Smooth muscle cell (in vitro differentiated cells): ENCODE data around the gene SLC1A3. TPM values are rescaled to one million over a fixed set of nuclear protein-coding genes. Genes with fewer than 3 reads are reported as not detected.

Experiments used
- DNase-seq: peaks from one replicate; lab custom pipeline; 2025; ENCODE audit not compliant: unreplicated experiment; lab: John Stamatoyannopoulos, UW
- H2AFZ ChIP-seq: fragments of 200-600 bp; sonication (generic); 2 replicates; pipeline ENCODE4 v1.6.0; 2016; ENCODE audit warnings: antibody characterized with exemption, low read depth, mild to moderate bottlenecking
- H3F3A ChIP-seq: fragments of 200-600 bp; sonication (generic); 2 replicates; pipeline ENCODE4 v1.6.0; 2017; ENCODE audit warnings: antibody characterized with exemption, low read depth
- H3K27ac ChIP-seq: fragments of 200-600 bp; sonication (generic); 2 replicates; pipeline ENCODE4 v1.5.1; 2016; ENCODE audit warnings: low read depth, mild to moderate bottlenecking
- H3K27me3 ChIP-seq: fragments of 200-600 bp; sonication (generic); 2 replicates; pipeline ENCODE4 v1.6.1; 2016; ENCODE audit warnings: low read depth, mild to moderate bottlenecking
- H3K36me3 ChIP-seq: fragments of 200-600 bp; sonication (generic); 2 replicates; pipeline ENCODE4 v1.5.1; 2016; ENCODE audit warnings: low read depth
- H3K4me1 ChIP-seq: fragments of 200-600 bp; sonication (generic); 2 replicates; pipeline ENCODE4 v1.5.1; 2016; ENCODE audit warnings: low read depth
- H3K4me2 ChIP-seq: fragments of 200-600 bp; sonication (generic); 2 replicates; pipeline ENCODE4 v1.6.0; 2016; ENCODE audit warnings: mild to moderate bottlenecking
- H3K4me3 ChIP-seq: fragments of 200-600 bp; sonication (generic); 2 replicates; pipeline ENCODE4 v1.5.1; 2016; ENCODE audit warnings: mild to moderate bottlenecking
- H3K79me2 ChIP-seq: fragments of 200-600 bp; sonication (generic); 2 replicates; pipeline ENCODE4 v1.6.0; 2016; ENCODE audit warnings: low read depth, mild to moderate bottlenecking
- H3K9ac ChIP-seq: fragments of 200-600 bp; sonication (generic); 2 replicates; pipeline ENCODE4 v1.6.0; 2016; ENCODE audit warnings: low read depth
- H3K9me3 ChIP-seq: fragments of 200-600 bp; sonication (generic); replicated peaks from 2 replicates; pipeline ENCODE4 v1.5.1; 2016; ENCODE audit warnings: low read depth
- H4K20me1 ChIP-seq: fragments of 200-600 bp; sonication (generic); 2 replicates; pipeline ENCODE4 v1.6.0; 2016; ENCODE audit warnings: low read depth
- WGBS: methylation state at CpG from one replicate; pipeline ENCODE4 v1.1.7; 2016; ENCODE audit warnings: low lambda C conversion rate; 5-methylcytosine and 5-hydroxymethylcytosine counted together
- polyA plus RNA-seq: library from polyadenylated mRNA; unstranded; fragments of >200 nt; fragmentation: Nextera tagmentation; extraction: Ambion mirVana; gene quantifications from 2 replicates; pipeline ENCODE4 v1.2.1, GENCODE V29; 2016
- total RNA-seq: library from RNA; depleted of rRNA; stranded (reverse); fragments of >200 nt; gene quantifications from 2 replicates; pipeline ENCODE4 v1.2.3, GENCODE V29; 2014
- TF ChIP-seq, protein P1 (sequence below): fragments of 200-600 bp; sonication (generic); IDR thresholded peaks from 2 replicates; pipeline ENCODE4 v1.5.1; 2017; ENCODE audit warnings: borderline replicate concordance, mild to moderate bottlenecking, antibody characterized with exemption; ENCODE audit not compliant: insufficient read depth, poor library complexity, severe bottlenecking

Gene SLC1A3
- total and polyA plus RNA-seq, 2 experiments from 2014 or later: 2.1 to 6.8 TPM

DNA sequence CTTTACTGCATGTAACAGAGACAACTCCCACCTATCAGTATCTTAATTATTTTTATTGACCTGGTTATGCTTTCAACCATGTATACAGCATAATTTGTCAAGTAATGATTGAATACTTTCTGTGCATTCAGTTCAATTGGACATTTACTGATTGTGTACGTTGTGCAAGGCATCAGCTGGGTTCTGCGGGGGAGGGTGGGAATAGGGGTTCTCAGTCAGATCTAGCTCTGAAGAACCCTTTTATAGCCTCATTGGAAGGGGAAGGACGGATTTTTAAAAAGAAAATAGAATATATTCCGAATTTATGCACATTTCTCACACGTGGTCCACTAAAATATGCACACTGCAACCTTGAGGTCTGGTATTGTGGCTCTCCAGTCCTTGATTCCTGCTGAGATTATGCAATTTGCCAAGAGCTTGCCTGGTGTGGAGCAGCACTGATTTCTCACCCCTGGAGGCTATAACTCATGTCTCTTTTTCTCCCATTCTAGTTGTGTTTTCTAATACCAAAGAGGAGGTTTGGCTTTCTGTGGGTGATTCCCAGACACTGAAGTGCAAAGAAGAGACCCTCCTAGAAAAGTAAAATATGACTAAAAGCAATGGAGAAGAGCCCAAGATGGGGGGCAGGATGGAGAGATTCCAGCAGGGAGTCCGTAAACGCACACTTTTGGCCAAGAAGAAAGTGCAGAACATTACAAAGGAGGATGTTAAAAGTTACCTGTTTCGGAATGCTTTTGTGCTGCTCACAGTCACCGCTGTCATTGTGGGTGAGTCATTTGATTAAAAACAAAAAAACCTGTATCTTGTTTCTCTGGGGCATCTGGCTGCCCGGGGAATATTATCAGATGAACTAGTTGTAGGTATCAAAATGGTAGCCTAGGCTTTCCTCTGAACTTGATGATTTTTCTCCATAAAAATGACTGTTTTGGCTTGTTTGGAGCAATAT, 1.7 kb downstream of the SLC1A3 start:
- no peaks in the 10 kb centered on the region for H3K27me3 ChIP-seq
- H3K4me1 ChIP-seq: peaks cover 36% of the 10 kb centered on the region
- H3K4me2 ChIP-seq: peak overlapping the region; percentile 90
- H3K79me2 ChIP-seq: peaks cover 9% of the 10 kb centered on the region
- peak overlapping the region; percentile 88 for H3K27ac ChIP-seq
- peak overlapping the region; percentile 58 for H3K4me3 ChIP-seq
- TF ChIP-seq, protein P1, sequence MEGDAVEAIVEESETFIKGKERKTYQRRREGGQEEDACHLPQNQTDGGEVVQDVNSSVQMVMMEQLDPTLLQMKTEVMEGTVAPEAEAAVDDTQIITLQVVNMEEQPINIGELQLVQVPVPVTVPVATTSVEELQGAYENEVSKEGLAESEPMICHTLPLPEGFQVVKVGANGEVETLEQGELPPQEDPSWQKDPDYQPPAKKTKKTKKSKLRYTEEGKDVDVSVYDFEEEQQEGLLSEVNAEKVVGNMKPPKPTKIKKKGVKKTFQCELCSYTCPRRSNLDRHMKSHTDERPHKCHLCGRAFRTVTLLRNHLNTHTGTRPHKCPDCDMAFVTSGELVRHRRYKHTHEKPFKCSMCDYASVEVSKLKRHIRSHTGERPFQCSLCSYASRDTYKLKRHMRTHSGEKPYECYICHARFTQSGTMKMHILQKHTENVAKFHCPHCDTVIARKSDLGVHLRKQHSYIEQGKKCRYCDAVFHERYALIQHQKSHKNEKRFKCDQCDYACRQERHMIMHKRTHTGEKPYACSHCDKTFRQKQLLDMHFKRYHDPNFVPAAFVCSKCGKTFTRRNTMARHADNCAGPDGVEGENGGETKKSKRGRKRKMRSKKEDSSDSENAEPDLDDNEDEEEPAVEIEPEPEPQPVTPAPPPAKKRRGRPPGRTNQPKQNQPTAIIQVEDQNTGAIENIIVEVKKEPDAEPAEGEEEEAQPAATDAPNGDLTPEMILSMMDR: no peak
- peaks cover 10% of the 10 kb centered on the region for H3F3A ChIP-seq
- no peaks in the 10 kb centered on the region for H3K9me3 ChIP-seq
- H4K20me1 ChIP-seq: no peaks in the 10 kb centered on the region
- 35% methylated on average over 10 of the region's 10 CpGs for WGBS
- H3K36me3 ChIP-seq: no peaks in the 10 kb centered on the region
- DNase-seq: no peak
- peak overlapping the region; percentile 84 for H3K9ac ChIP-seq
- H2AFZ ChIP-seq: no peak overlapping the region

DNA sequence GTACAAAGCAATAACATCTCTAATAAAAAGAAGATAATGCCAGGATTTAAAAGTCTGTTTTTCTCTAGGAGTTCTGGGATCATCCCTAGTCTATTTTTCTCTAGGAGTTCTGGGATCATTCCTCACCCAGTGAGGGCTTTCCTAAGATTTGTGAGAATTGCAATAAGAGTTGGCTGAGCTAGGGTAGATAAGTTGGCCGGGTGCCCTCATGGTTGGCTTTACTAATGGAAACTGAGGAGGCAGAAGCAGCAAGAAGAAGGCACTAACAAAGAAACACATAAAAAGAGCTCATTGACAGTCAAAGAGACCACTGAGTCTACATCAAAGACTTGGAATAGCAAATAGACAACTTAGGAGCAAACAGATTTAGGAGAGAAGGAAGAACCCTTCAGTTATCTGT, 4.2 kb downstream of the SLC1A3 start:
- Histone ChIP-seq H3K27ac (no peak overlapping the region), H3K9ac (no peak overlapping the region), H3K4me1 (peaks cover 40% of the 10 kb centered on the region), H2AFZ (no peak overlapping the region), H4K20me1 (no peaks in the 10 kb centered on the region), H3K79me2 (peaks cover 9% of the 10 kb centered on the region), H3K36me3 (no peaks in the 10 kb centered on the region), H3K4me2 (no peak overlapping the region), H3F3A (peaks cover 15% of the 10 kb centered on the region), H3K9me3 (no peaks in the 10 kb centered on the region), H3K27me3 (no peaks in the 10 kb centered on the region), H3K4me3 (no peak overlapping the region)
- TF ChIP-seq, protein P1: no peak
- WGBS: 66% methylated on average over 1 of the region's 1 CpG
- no peak for DNase-seq

DNA sequence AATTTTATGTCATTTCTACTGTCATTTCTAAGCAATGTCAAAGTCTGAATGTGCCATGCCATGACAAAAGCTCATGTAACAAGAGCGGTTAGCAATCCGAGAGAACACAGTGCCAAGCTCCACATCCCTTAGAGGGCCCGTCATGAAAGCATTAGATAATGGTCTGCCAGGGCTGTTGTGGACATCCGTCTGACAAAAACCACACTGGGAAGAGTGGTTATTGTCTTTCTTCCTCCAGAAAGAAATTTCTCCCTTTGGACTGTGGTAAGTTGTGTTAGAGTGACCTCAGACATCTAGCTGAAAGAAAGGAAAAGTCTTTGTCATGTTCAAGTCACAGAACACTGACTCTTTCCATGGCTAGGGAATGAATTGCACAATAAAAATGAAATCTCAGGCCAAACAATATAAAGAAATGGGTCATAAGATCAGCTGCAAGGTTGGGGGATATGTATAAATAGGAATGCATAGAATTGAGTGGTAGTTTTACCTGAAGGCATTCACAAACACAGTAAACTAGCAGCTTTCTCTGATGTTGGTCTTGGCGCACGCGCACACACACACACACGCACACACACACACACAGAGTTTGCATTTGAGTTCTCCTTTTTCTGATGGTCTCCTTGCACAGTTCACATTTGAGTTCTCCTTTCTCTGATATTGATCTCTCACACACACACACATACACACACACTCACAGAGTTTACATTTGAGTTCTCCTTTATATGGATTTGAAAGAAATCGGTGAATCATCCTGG, 5.3 kb downstream of the SLC1A3 start:
- peaks cover 34% of the 10 kb centered on the region for H3K4me1 ChIP-seq
- no peaks in the 10 kb centered on the region for H4K20me1 ChIP-seq
- H3K4me3 ChIP-seq: no peak overlapping the region
- TF ChIP-seq, protein P1: no peak
- no peak overlapping the region for H3K4me2 ChIP-seq
- no peak overlapping the region for H3K9ac ChIP-seq
- H3K9me3 ChIP-seq: no peaks in the 10 kb centered on the region
- no peak for DNase-seq
- peaks cover 9% of the 10 kb centered on the region for H3K79me2 ChIP-seq
- no peak overlapping the region for H2AFZ ChIP-seq
- peaks cover 15% of the 10 kb centered on the region for H3F3A ChIP-seq
- no peaks in the 10 kb centered on the region for H3K27me3 ChIP-seq
- H3K36me3 ChIP-seq: no peaks in the 10 kb centered on the region
- 82% methylated on average over 9 of the region's 9 CpGs for WGBS
- no peak overlapping the region for H3K27ac ChIP-seq
